GM12892 (cell line): ENCODE results near the gene RIF1.

Experiments
- POLR2A ChIP-seq: IDR thresholded peaks from 2 replicates; pipeline ENCODE4 v1.6.1; 2011; ENCODE audit warnings: low read depth, low read length, control low read depth
- POLR2AphosphoS5 ChIP-seq: IDR thresholded peaks from 2 replicates; pipeline ENCODE4 v1.6.1; 2011; ENCODE audit warnings: low read depth, low read length, control low read depth

- no peak for TF ChIP-seq POLR2A
- TF ChIP-seq POLR2AphosphoS5 = no peak
Measured at GRCh38 chr2:151490276-151490675, 80.6 kb downstream of the RIF1 start.
